Testis (tissue), 2 donors: ENCODE measurements around the gene C6orf89.

Experiments used
- CTCF ChIP-seq, 3 experiments: fragments of 450-650 bp in 2 of 3; fragments of 200-600 bp in 1 of 3; sonication (generic) in 1 of 3; IDR thresholded peaks; one replicate each; pipeline ENCODE4 v1.5.1; 2016 to 2019; ENCODE audit warnings: antibody characterized with exemption in 3 of 3, mild to moderate bottlenecking in 2 of 3, moderate library complexity in 1 of 3
- POLR2A ChIP-seq: fragments of 450-650 bp; IDR thresholded peaks from one replicate; pipeline ENCODE4 v1.6.1; 2017; ENCODE audit warnings: antibody characterized with exemption, mild to moderate bottlenecking, moderate library complexity

DNA sequence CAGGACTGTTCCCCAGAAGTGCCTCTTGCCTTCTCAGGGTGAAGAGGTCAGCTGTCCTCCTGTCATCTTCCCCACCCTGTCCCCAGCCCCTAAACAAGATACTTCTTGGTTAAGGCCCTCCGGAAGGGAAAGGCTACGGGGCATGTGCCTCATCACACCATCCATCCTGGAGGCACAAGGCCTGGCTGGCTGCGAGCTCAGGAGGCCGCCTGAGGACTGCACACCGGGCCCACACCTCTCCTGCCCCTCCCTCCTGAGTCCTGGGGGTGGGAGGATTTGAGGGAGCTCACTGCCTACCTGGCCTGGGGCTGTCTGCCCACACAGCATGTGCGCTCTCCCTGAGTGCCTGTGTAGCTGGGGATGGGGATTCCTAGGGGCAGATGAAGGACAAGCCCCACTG, 78.6 kb downstream of the C6orf89 start:
- TF ChIP-seq CTCF (IDR thresholded peaks at IDR 0.05) = no peak
- TF ChIP-seq POLR2A = no peak
